ENCODE data around the gene RALGAPB.

DNA sequence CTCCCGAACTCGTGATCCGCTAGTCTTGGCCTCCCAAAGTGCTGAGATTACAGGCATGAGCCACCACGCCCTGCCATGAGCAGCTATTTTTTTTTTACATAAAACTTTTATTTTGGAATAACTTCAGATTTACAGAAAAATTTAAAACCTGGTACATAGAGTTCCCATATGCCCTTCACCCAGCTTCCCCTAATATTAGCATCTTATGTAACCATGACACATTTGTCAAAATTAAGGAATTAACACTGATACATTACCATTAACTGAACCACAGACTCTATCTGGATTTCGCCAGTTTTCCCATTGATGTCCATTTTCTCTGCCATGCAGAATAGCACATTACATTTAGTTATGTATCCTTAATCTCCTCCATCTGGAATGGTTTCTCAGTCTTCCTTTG lies 14.3 kb upstream of the RALGAPB start:
- TF ChIP-seq, protein P1, sequence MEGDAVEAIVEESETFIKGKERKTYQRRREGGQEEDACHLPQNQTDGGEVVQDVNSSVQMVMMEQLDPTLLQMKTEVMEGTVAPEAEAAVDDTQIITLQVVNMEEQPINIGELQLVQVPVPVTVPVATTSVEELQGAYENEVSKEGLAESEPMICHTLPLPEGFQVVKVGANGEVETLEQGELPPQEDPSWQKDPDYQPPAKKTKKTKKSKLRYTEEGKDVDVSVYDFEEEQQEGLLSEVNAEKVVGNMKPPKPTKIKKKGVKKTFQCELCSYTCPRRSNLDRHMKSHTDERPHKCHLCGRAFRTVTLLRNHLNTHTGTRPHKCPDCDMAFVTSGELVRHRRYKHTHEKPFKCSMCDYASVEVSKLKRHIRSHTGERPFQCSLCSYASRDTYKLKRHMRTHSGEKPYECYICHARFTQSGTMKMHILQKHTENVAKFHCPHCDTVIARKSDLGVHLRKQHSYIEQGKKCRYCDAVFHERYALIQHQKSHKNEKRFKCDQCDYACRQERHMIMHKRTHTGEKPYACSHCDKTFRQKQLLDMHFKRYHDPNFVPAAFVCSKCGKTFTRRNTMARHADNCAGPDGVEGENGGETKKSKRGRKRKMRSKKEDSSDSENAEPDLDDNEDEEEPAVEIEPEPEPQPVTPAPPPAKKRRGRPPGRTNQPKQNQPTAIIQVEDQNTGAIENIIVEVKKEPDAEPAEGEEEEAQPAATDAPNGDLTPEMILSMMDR (IDR thresholded peaks at IDR 0.05): no peak
- TF ChIP-seq POLR2A (IDR thresholded peaks at IDR 0.05): no peak

All from body of pancreas (tissue), 4 donors.